GM19240 (cell line): ENCODE data around the gene SDHA.
A peak's percentile ranks its signal among the peaks of the same experiment; 100 is the strongest.

ENCODE experiments used
- DNase-seq: peaks from one replicate; pipeline ENCODE4 v3.0.0; 2011; ENCODE audit warnings: low spot score; ENCODE audit not compliant: insufficient read length

The SDHA gene

GRCh38 chr5:185095-186070, 32.7 kb upstream of the SDHA start:
- DNase-seq = no peak

GRCh38 chr5:186091-187041, 31.8 kb upstream of the SDHA start:
- no peak for DNase-seq

- DNase-seq = no peak
Measured at GRCh38 chr5:187042-187431, 31.1 kb upstream of the SDHA start.

GRCh38 chr5:187617-188451, 30.3 kb upstream of the SDHA start:
- no peak for DNase-seq

GRCh38 chr5:188488-189481, 29.3 kb upstream of the SDHA start:
- DNase-seq = peak; percentile 98

GRCh38 chr5:189486-189885, 28.6 kb upstream of the SDHA start:
- DNase-seq = no peak

GRCh38 chr5:189976-190365, 28.1 kb upstream of the SDHA start:
- DNase-seq = no peak

GRCh38 chr5:190366-191035, 27.6 kb upstream of the SDHA start:
- DNase-seq = no peak

GRCh38 chr5:191036-191948, 26.8 kb upstream of the SDHA start, which contains the start of gene LRRC14B:
Gene LRRC14B, plus strand, starts transcription at chr5:191495. Its CDS starts 44 bp downstream, at chr5:191539.
- DNase-seq = no peak

- DNase-seq = no peak
Measured at GRCh38 chr5:191949-192690, 26.0 kb upstream of the SDHA start.

GRCh38 chr5:192691-192969, 25.5 kb upstream of the SDHA start:
- no peak for DNase-seq

- DNase-seq = no peak
Measured at GRCh38 chr5:192970-193831, 24.9 kb upstream of the SDHA start.

- no peak for DNase-seq
Measured at GRCh38 chr5:194102-194501, 24.0 kb upstream of the SDHA start.

GRCh38 chr5:194603-195209, 23.4 kb upstream of the SDHA start:
- DNase-seq = no peak

GRCh38 chr5:195401-196160, 22.5 kb upstream of the SDHA start:
- DNase-seq = no peak

- DNase-seq = no peak
Measured at GRCh38 chr5:196350-196749, 21.8 kb upstream of the SDHA start.
